Loucy (cell line): ENCODE data around the gene LRRC57.

ENCODE experiments used
- H2AFZ ChIP-seq: fragments of 200-600 bp; sonication (generic); 2 replicates; pipeline ENCODE4 v1.6.0; 2016; ENCODE audit warnings: antibody characterized with exemption, mild to moderate bottlenecking, low read length, moderate library complexity
- H3F3A ChIP-seq: fragments of 200-600 bp; 2 replicates; pipeline ENCODE4 v1.6.0; 2016; ENCODE audit warnings: antibody characterized with exemption, low read depth, mild to moderate bottlenecking
- H3K27me3 ChIP-seq: fragments of 200-600 bp; sonication (generic); 2 replicates; pipeline ENCODE4 v1.6.1; 2014; ENCODE audit warnings: low read length, mild to moderate bottlenecking; ENCODE audit not compliant: insufficient read depth, poor library complexity, severe bottlenecking
- H3K36me3 ChIP-seq: fragments of 200-600 bp; sonication (generic); 2 replicates; pipeline ENCODE4 v1.6.1; 2016; ENCODE audit warnings: low read length; ENCODE audit not compliant: insufficient read depth
- H3K4me1 ChIP-seq: fragments of 200-600 bp; sonication (generic); 2 replicates; pipeline ENCODE4 v1.5.1; 2014; ENCODE audit warnings: low read length, mild to moderate bottlenecking; ENCODE audit not compliant: insufficient read depth, poor library complexity, severe bottlenecking
- H3K4me2 ChIP-seq: fragments of 200-600 bp; sonication (generic); 2 replicates; pipeline ENCODE4 v1.6.0; 2014; ENCODE audit warnings: antibody characterized with exemption, low read length, low read depth, mild to moderate bottlenecking; ENCODE audit not compliant: poor library complexity, severe bottlenecking
- H3K4me3 ChIP-seq: fragments of 200-600 bp; sonication (generic); 2 replicates; pipeline ENCODE4 v1.5.1; 2014; ENCODE audit warnings: low read length, mild to moderate bottlenecking, mixed read lengths; ENCODE audit not compliant: poor library complexity, severe bottlenecking
- H3K79me2 ChIP-seq: fragments of 200-600 bp; sonication (generic); 2 replicates; pipeline ENCODE4 v1.6.1; 2014; ENCODE audit warnings: low read length; ENCODE audit not compliant: insufficient read depth
- H3K9ac ChIP-seq: fragments of 200-600 bp; sonication (generic); 2 replicates; pipeline ENCODE4 v1.6.0; 2014; ENCODE audit warnings: mild to moderate bottlenecking, low read depth, low read length, moderate library complexity; ENCODE audit not compliant: poor library complexity, severe bottlenecking
- H3K9me2 ChIP-seq: fragments of 200-600 bp; sonication (generic); replicated peaks from 2 replicates; pipeline ENCODE4 v1.6.1; 2016; ENCODE audit warnings: low read depth, low read length, mixed read lengths
- H3K9me3 ChIP-seq: fragments of 200-600 bp; sonication (generic); 2 replicates; pipeline ENCODE4 v1.6.1; 2014; ENCODE audit warnings: mild to moderate bottlenecking, antibody characterized with exemption, low read length, low read depth; ENCODE audit not compliant: insufficient read depth
- H4K20me1 ChIP-seq: fragments of 200-600 bp; sonication (generic); 2 replicates; pipeline ENCODE4 v1.6.0; 2014; ENCODE audit warnings: antibody characterized with exemption, low read length, mild to moderate bottlenecking; ENCODE audit not compliant: insufficient read depth, poor library complexity, severe bottlenecking
- CTCF ChIP-seq: fragments of 200-600 bp; sonication (generic); conservative IDR thresholded peaks from 2 replicates; pipeline ENCODE4 v1.5.1; 2014; ENCODE audit warnings: mild to moderate bottlenecking, antibody characterized with exemption, low read length
- EZH2phosphoT487 ChIP-seq: fragments of 200-600 bp; IDR thresholded peaks from 2 replicates; pipeline ENCODE4 v1.6.1; 2018; ENCODE audit warnings: antibody characterized with exemption, mild to moderate bottlenecking, moderate library complexity, borderline replicate concordance

LRRC57 gene

GRCh38 chr15:42523331-42523730 is 25.3 kb downstream of the LRRC57 start:
- TF ChIP-seq CTCF (no peak), EZH2phosphoT487 (no peak)

GRCh38 chr15:42511007-42511391 is 37.6 kb downstream of the LRRC57 start:
- H3K4me1 ChIP-seq, result no peaks in the 10 kb centered on the region
- H3K36me3 ChIP-seq, result peaks cover 15% of the 10 kb centered on the region
- no peak overlapping the region for H3K4me3 ChIP-seq
- H2AFZ ChIP-seq, result no peak overlapping the region
- H3K9me3 ChIP-seq, result no peaks in the 10 kb centered on the region
- H3K9ac ChIP-seq, result no peak overlapping the region
- H3K27me3 ChIP-seq, result no peaks in the 10 kb centered on the region
- H3K9me2 ChIP-seq, result no peaks in the 10 kb centered on the region
- no peak for TF ChIP-seq EZH2phosphoT487
- TF ChIP-seq CTCF, result no peak
- H3F3A ChIP-seq, result no peaks in the 10 kb centered on the region
- H3K4me2 ChIP-seq, result no peak overlapping the region
- H4K20me1 ChIP-seq, result no peaks in the 10 kb centered on the region
- H3K79me2 ChIP-seq, result no peaks in the 10 kb centered on the region; the same call in 1 of the 2 replicates

More at GRCh38 chr15:42523331-42523730, 25.3 kb downstream of the LRRC57 start:
- H3K79me2 ChIP-seq, result no peaks in the 10 kb centered on the region
- H2AFZ ChIP-seq, result no peak overlapping the region
- H3K36me3 ChIP-seq, result peaks cover 14% of the 10 kb centered on the region; the same call in 1 of the 2 replicates
- H3K4me1 ChIP-seq, result no peaks in the 10 kb centered on the region
- no peak overlapping the region for H3K4me3 ChIP-seq
- no peaks in the 10 kb centered on the region for H3K9me3 ChIP-seq
- no peak overlapping the region for H3K9ac ChIP-seq
- no peaks in the 10 kb centered on the region for H3K9me2 ChIP-seq
- H3K4me2 ChIP-seq, result no peak overlapping the region
- H3K27me3 ChIP-seq, result no peaks in the 10 kb centered on the region
- H4K20me1 ChIP-seq, result no peaks in the 10 kb centered on the region
- H3F3A ChIP-seq, result no peaks in the 10 kb centered on the region

- TF ChIP-seq CTCF (no peak), EZH2phosphoT487 (no peak)
- Histone ChIP-seq H3K9me3 (no peaks in the 10 kb centered on the region), H3K4me2 (no peak overlapping the region), H3K4me3 (no peak overlapping the region), H3K27me3 (no peaks in the 10 kb centered on the region), H3K9ac (no peak overlapping the region), H2AFZ (no peak overlapping the region), H3K36me3 (peaks cover 12% of the 10 kb centered on the region), H4K20me1 (no peaks in the 10 kb centered on the region), H3F3A (no peaks in the 10 kb centered on the region), H3K4me1 (no peaks in the 10 kb centered on the region), H3K9me2 (no peaks in the 10 kb centered on the region), H3K79me2 (no peaks in the 10 kb centered on the region; the same call in 1 of the 2 replicates)
Measured at GRCh38 chr15:42510258-42511006, 38.2 kb downstream of the LRRC57 start.
